SK-N-SH (cell line): ENCODE results near the gene TFAP2C. TPM values are rescaled to one million over a fixed set of nuclear protein-coding genes. Genes with fewer than 3 reads are reported as not detected.
"Not testable (repeated sequence)": the region's sequence is repeated elsewhere in the genome, so short reads cannot be mapped to it uniquely, and the experiment has no call there.

Source experiments
- CTCF ChIA-PET: fragments of 300-600, 350-600 bp; formaldehyde crosslinking; extraction: SDS; loops from one replicate; lab custom pipeline; 2021; lab: Yijun Ruan, JAX
- POLR2A ChIA-PET: fragments of 350-600 bp; sonication (Branson Sonifier 250); formaldehyde crosslinking; extraction: SDS; loops from one replicate; lab custom pipeline; 2020; ENCODE audit warnings: antibody characterized with exemption, inconsistent platforms; lab: Yijun Ruan, JAX
- DNase-seq: peaks from one replicate; pipeline ENCODE4 v3.0.0; 2012
- H2AFZ ChIP-seq: fragments of 200-600 bp; sonication (generic); 2 replicates; pipeline ENCODE4 v1.8.1; 2016; ENCODE audit warnings: antibody characterized with exemption, mild to moderate bottlenecking, low read depth
- H3F3A ChIP-seq: fragments of 200-600 bp; sonication (generic); replicated peaks from 2 replicates; pipeline ENCODE3; 2016; ENCODE audit warnings: antibody characterized with exemption, mild to moderate bottlenecking; ENCODE audit not compliant: insufficient read depth
- H3K27ac ChIP-seq, 2 experiments: fragments of 200-500 bp in 1 of 2; fragments of 200-600 bp in 1 of 2; sonication (Bioruptor generic) in 1 of 2; sonication (generic), shearing (Covaris generic) in 1 of 2; 2 replicates each; pipeline versions ENCODE4 v1.5.1 to v1.6.1; 2014 to 2016; ENCODE audit warnings: low read depth in 2 of 2, inconsistent platforms in 1 of 2, low read length in 1 of 2, mild to moderate bottlenecking in 1 of 2, mixed read lengths in 1 of 2
- H3K27me3 ChIP-seq: fragments of 200-600 bp; sonication (generic), shearing (Covaris generic); 2 replicates; pipeline ENCODE4 v1.6.1; 2016; ENCODE audit warnings: mixed run types; ENCODE audit not compliant: insufficient read depth
- H3K36me3 ChIP-seq, 2 experiments: fragments of 200-500 bp in 1 of 2; fragments of 200-600 bp in 1 of 2; sonication (Bioruptor generic) in 1 of 2; sonication (generic) in 1 of 2; replicated peaks in 1 of 2; 2 replicates each; pipeline versions ENCODE3 to v1.5.1; 2014 to 2016; ENCODE audit warnings: low read length in 1 of 2, mild to moderate bottlenecking in 1 of 2; ENCODE audit not compliant: insufficient read depth in 2 of 2, control insufficient read depth in 1 of 2
- H3K4me1 ChIP-seq, 2 experiments: fragments of 200-500 bp in 1 of 2; fragments of 200-600 bp in 1 of 2; sonication (Bioruptor generic) in 1 of 2; sonication (generic), shearing (Covaris generic) in 1 of 2; 2 replicates each; pipeline versions ENCODE4 v1.5.1 to v1.6.1; 2014 to 2016; ENCODE audit warnings: low read depth in 1 of 2, low read length in 1 of 2, mixed run types in 1 of 2; ENCODE audit not compliant: insufficient read depth in 2 of 2, control insufficient read depth in 1 of 2
- H3K4me2 ChIP-seq: fragments of 200-600 bp; sonication (generic), shearing (Covaris generic); 2 replicates; pipeline ENCODE4 v1.6.1; 2017; ENCODE audit warnings: mixed run types
- H3K4me3 ChIP-seq, 2 experiments: fragments of 200-500 bp in 1 of 2; fragments of 200-600 bp in 1 of 2; sonication (Bioruptor generic) in 1 of 2; sonication (generic), shearing (Covaris generic) in 1 of 2; 2 replicates each; pipeline versions ENCODE4 v1.5.1 to v1.8.1; 2014 to 2016; ENCODE audit warnings: low read depth in 2 of 2, inconsistent platforms in 1 of 2, low read length in 1 of 2, mild to moderate bottlenecking in 1 of 2, mixed read lengths in 1 of 2, moderate library complexity in 1 of 2
- H3K79me2 ChIP-seq: fragments of 200-600 bp; sonication (generic); 2 replicates; pipeline ENCODE4 v1.8.1; 2017; ENCODE audit warnings: mild to moderate bottlenecking; ENCODE audit not compliant: insufficient read depth
- H3K9ac ChIP-seq: fragments of 200-600 bp; sonication (generic); 2 replicates; pipeline ENCODE4 v1.6.1; 2017; ENCODE audit warnings: mixed run types
- H3K9me2 ChIP-seq: fragments of 200-600 bp; sonication (generic); 2 replicates; pipeline ENCODE4 v1.6.1; 2017; ENCODE audit warnings: mixed run types
- H3K9me3 ChIP-seq: fragments of 200-600 bp; sonication (generic); 2 replicates; pipeline ENCODE4 v1.6.1; 2017; ENCODE audit warnings: mixed run types, mild to moderate bottlenecking, moderate library complexity
- H4K20me1 ChIP-seq: fragments of 200-600 bp; sonication (generic); 2 replicates; pipeline ENCODE4 v1.6.1; 2017; ENCODE audit warnings: mild to moderate bottlenecking, mixed run types; ENCODE audit not compliant: insufficient read depth
- CTCF ChIP-seq: fragments of 200-600 bp; sonication (generic); IDR thresholded peaks from 2 replicates; pipeline ENCODE4 v1.6.1; 2017; ENCODE audit warnings: antibody characterized with exemption, mild to moderate bottlenecking, moderate library complexity
- EP300 ChIP-seq, 2 experiments: IDR thresholded peaks; 2 replicates each; pipeline versions ENCODE4 v1.4.0 to v1.6.1; 2012; ENCODE audit warnings: borderline replicate concordance in 1 of 2, low read depth in 1 of 2, low read length in 1 of 2
- FOXJ3 ChIP-seq: sonication (generic); formaldehyde crosslinking; IDR thresholded peaks from 2 replicates; pipeline ENCODE4 v1.5.1; 2020; ENCODE audit warnings: mild to moderate bottlenecking, missing genetic modification reagents
- GABPA ChIP-seq: IDR thresholded peaks from 2 replicates; pipeline ENCODE4 v1.4.0; 2012; ENCODE audit warnings: low read depth, mild to moderate bottlenecking
- MAX ChIP-seq: IDR thresholded peaks from 2 replicates; pipeline ENCODE4 v1.4.0; 2012; ENCODE audit warnings: low read depth
- POLR2AphosphoS5 ChIP-seq: IDR thresholded peaks from 2 replicates; pipeline ENCODE4 v1.6.1; 2012; ENCODE audit warnings: low read depth, low read length
- RAD21 ChIP-seq: IDR thresholded peaks from 2 replicates; pipeline ENCODE4 v1.6.1; 2012; ENCODE audit warnings: mild to moderate bottlenecking, low read length
- TAF1 ChIP-seq: IDR thresholded peaks from 2 replicates; pipeline ENCODE4 v1.6.1; 2012; ENCODE audit warnings: low read depth, mild to moderate bottlenecking, low read length, moderate library complexity, borderline replicate concordance
- TEAD4 ChIP-seq: IDR thresholded peaks from 2 replicates; pipeline ENCODE4 v1.4.0; 2012; ENCODE audit warnings: mild to moderate bottlenecking, borderline replicate concordance; ENCODE audit not compliant: insufficient read depth
- USF1 ChIP-seq: IDR thresholded peaks from 2 replicates; pipeline ENCODE4 v1.4.0; 2012; ENCODE audit warnings: low read depth, borderline replicate concordance
- WGBS: methylation state at CpG from one replicate; pipeline ENCODE4 v1.1.6; 2017; ENCODE audit warnings: low lambda C conversion rate; 5-methylcytosine and 5-hydroxymethylcytosine counted together
- polyA plus RNA-seq, 3 experiments: library from polyadenylated mRNA; depleted of rRNA; stranded (reverse); fragments of >200 nt; gene quantifications; 2 replicates each; pipeline ENCODE4 v1.2.3, GENCODE V29; 2012
- TF ChIP-seq, protein P1 (sequence below): fragments of 150-350 bp; IDR thresholded peaks from 2 replicates; pipeline ENCODE4 v1.6.1; 2016; ENCODE audit warnings: mild to moderate bottlenecking, low read depth, low read length
- TF ChIP-seq, protein P2 (sequence below): fragments of 150-350 bp; IDR thresholded peaks from 2 replicates; pipeline ENCODE4 v1.6.1; 2017; ENCODE audit warnings: antibody characterized with exemption, low read length, low read depth, borderline replicate concordance

TFAP2C gene
- polyA plus RNA-seq, 1 of the 3 experiments (the other 2 are of a cell fraction), result not detected

- H3F3A ChIP-seq, result no peaks in the 10 kb centered on the region
- no peak overlapping the region for H3K4me2 ChIP-seq
- H3K36me3 ChIP-seq, result no peaks in the 10 kb centered on the region
- no peaks in the 10 kb centered on the region for H3K79me2 ChIP-seq
- H3K27me3 ChIP-seq, result peaks cover 66% of the 10 kb centered on the region
- 3% methylated on average over 2 of the region's 2 CpGs for WGBS
- CTCF ChIA-PET, result no interaction called here
- H2AFZ ChIP-seq, result no peak overlapping the region
- TF ChIP-seq TEAD4 (no peak), MAX (no peak), POLR2AphosphoS5 (no peak), CTCF (no peak), EP300 (IDR thresholded peaks at IDR 0.05; ENCODE audit: borderline replicate concordance in 1 of 2, low read depth in 1 of 2, low read length in 1 of 2) (no peak), USF1 (no peak), GABPA (no peak), RAD21 (no peak), TAF1 (no peak), FOXJ3 (CRISPR knock-in tag) (no peak)
- TF ChIP-seq, protein P1, sequence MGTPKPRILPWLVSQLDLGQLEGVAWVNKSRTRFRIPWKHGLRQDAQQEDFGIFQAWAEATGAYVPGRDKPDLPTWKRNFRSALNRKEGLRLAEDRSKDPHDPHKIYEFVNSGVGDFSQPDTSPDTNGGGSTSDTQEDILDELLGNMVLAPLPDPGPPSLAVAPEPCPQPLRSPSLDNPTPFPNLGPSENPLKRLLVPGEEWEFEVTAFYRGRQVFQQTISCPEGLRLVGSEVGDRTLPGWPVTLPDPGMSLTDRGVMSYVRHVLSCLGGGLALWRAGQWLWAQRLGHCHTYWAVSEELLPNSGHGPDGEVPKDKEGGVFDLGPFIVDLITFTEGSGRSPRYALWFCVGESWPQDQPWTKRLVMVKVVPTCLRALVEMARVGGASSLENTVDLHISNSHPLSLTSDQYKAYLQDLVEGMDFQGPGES, result no peak
- TF ChIP-seq, protein P2, sequence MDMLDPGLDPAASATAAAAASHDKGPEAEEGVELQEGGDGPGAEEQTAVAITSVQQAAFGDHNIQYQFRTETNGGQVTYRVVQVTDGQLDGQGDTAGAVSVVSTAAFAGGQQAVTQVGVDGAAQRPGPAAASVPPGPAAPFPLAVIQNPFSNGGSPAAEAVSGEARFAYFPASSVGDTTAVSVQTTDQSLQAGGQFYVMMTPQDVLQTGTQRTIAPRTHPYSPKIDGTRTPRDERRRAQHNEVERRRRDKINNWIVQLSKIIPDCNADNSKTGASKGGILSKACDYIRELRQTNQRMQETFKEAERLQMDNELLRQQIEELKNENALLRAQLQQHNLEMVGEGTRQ, result no peak
- no peak overlapping the region for H3K9ac ChIP-seq
- DNase-seq, result no peak
- H3K9me3 ChIP-seq, result no peaks in the 10 kb centered on the region
- no peak overlapping the region for H3K27ac ChIP-seq
- POLR2A ChIA-PET, result no interaction called here
- no peaks in the 10 kb centered on the region for H4K20me1 ChIP-seq
- no peaks in the 10 kb centered on the region for H3K4me1 ChIP-seq
- H3K4me3 ChIP-seq, result no peak overlapping the region
- H3K9me2 ChIP-seq, result no peaks in the 10 kb centered on the region
Observed at GRCh38 chr20:56621730-56622129, 7.4 kb upstream of the TFAP2C start.

DNA sequence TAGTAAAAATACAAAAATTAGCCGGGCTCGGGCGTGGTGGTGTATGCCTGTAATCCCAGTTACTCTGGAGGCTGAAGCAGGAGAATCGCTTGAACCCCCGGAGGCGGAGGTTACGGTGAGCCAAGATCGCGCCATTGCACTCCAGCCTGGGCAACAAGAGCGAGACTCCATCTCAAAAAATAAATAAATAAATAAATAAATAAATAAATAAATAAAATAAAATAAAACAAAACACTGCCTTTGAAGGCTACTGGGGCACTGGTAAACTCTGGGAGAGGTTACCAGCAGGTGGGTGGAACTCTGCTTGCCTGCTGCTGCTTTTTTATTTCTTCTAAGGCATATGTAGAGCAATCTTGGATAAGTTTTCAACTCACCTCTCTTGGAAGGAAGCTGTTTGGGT, 5.2 kb upstream of the TFAP2C start:
- DNase-seq, H3K9me2 ChIP-seq, H3K9ac ChIP-seq, H3K4me1 ChIP-seq, H3K79me2 ChIP-seq, H2AFZ ChIP-seq, H3K36me3 ChIP-seq, H3K9me3 ChIP-seq, H4K20me1 ChIP-seq, H3F3A ChIP-seq, H3K4me3 ChIP-seq, POLR2A ChIA-PET, H3K4me2 ChIP-seq, CTCF ChIA-PET, H3K27ac ChIP-seq: not testable (repeated sequence)
- peaks cover 80% of the 10 kb centered on the region for H3K27me3 ChIP-seq
- WGBS, result 70% methylated on average over 10 of the region's 10 CpGs
